NCI-H1930 (cell line): ENCODE results near the gene RADIL.

Source experiments
- DNase-seq, 2 experiments: peaks; one replicate each; lab custom pipeline; 2025; lab: John Stamatoyannopoulos, UW

The RADIL gene

DNA sequence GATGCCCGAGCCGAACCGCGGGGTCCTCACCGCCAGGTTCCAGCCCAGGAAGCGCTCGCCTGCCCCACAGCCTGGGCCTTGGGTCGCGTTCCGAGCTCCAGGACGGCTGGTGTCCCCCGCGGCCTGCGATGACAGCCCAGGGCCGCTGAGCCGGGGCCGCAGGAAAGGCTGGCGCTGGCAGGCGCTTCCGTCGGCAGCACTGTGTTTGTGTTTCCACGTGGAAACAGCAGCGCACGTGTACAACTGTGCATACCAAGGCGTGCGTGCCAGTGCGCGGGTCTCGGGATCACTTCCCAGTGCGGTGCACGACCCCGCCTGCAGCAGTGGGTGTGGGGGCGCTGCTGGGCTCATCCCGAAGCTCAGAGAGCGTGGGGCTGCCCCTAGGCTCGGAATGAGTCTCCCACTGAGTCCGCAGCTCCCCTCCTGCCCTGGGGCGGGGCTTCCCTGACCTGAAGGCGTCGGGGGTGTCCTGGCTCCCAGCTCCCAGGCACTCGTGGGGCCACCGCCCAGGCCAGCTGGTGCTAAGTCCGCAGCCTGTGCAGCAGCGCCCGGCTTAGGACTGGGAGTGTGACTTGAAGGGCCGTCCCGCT lies 90.9 kb downstream of the RADIL start:
- DNase-seq, result no peak

DNA sequence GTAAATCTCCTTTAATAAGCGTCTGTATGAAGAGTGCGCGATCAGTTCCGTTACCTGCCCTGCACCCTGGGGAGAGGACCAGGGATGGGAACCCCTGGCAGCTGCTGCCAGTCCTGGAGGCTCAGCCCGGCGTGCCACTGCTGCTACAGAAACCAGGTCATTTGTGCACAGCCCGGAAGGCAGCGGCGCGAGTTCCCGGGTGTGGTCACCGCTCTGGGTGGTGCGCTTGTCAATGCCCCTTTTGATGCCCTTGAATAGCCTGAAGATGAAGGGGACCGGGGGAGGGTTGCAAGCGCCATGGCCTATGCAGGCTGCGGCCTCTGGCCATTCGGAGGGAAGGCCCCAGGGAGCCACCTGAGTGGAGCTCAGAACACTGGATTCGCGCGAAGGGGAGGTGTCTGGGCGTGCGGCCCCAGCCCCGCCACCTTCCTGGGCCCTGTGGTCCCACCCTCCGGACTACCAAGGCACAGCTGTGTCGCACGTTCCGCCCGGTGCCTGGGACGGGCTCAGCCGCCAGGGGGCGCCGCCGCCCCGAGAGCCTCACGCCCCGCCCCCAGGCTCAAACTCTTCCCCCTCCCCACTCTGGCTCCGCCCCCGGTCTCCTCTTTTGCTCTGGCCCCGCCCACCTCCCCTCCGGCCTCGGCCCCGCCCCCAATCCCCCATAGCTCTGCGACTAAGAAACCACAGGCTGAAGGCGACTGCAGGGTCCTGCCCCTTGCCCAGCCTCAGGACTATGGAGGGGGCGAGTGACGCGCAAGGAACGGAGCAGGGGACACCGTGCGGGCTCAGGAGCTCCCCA lies 91.6 kb downstream of the RADIL start:
- peak in 1 of 2 experiments; percentile 26 for DNase-seq

DNA sequence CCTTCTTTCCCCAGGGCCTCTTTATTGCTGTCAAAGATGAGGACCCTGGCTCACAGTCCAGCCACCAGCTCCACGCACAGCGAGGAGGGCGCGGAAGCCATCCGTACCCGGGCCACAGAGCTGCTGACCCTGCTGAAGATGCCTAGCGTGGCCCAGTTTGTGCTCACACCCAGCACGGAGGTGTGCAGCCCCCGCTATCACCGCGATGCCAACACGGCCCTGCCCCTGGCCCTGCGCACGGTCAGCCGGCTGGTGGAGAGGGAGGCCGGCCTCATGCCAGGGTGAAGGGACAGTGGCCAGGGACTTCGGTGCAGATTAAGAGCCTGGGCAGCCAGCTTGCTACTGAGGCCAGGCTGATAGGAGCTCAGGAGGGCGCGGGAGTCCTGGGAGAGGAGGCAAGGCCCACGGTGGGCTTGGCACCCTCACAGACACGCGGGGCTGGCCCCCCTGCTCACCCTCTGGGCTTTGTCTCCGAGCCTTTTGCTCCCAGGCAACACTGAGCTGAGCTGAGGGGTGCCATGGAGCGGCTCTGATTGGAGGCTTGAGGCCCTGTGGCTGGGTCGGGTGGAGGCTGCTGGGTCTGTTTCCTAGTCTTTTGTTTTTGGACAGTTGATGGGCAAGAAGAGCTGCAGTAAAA lies 92.3 kb downstream of the RADIL start:
- DNase-seq, result no peak

DNA sequence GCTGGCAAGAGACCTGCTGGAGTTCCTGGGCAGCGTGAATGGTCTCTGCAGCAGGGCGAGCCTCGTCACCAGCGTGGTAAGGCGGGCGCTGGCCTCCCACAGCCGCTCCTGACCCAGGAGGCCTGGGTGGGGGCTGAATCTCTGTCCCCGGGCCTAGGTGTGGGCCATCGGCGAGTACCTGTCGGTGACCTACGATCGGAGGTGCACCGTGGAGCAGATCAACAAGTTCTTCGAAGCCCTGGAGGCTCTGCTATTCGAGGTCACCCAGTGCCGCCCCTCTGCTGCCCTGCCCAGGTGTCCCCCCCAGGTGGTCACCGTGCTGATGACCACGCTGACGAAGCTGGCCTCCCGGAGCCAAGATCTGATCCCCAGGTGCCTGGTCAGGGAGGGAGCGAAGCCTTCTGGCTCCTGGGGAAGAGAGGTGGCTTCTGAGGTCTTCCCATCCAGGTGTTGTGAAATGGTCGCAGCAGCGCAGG lies 93.0 kb downstream of the RADIL start:
- no peak for DNase-seq

DNA sequence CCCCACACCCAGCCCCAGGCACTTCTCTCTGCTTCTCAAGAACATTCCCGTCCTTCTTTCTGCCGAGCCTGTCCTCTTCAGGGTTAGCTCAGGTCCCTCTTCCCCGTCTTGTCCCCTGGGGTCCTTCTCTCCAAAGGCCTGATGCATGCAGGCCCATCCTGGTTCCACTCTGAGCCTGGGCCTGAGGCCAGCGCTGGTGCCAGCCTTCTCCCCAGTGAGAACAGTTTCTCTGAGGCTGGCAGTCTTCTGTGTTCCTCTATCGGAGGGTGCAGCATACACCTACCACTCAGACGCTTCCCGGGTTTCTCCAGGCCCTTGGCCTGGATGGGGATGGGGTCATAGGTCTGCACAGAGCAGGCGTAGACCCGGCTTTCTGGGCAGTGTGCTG lies 93.4 kb downstream of the RADIL start:
- no peak for DNase-seq

DNA sequence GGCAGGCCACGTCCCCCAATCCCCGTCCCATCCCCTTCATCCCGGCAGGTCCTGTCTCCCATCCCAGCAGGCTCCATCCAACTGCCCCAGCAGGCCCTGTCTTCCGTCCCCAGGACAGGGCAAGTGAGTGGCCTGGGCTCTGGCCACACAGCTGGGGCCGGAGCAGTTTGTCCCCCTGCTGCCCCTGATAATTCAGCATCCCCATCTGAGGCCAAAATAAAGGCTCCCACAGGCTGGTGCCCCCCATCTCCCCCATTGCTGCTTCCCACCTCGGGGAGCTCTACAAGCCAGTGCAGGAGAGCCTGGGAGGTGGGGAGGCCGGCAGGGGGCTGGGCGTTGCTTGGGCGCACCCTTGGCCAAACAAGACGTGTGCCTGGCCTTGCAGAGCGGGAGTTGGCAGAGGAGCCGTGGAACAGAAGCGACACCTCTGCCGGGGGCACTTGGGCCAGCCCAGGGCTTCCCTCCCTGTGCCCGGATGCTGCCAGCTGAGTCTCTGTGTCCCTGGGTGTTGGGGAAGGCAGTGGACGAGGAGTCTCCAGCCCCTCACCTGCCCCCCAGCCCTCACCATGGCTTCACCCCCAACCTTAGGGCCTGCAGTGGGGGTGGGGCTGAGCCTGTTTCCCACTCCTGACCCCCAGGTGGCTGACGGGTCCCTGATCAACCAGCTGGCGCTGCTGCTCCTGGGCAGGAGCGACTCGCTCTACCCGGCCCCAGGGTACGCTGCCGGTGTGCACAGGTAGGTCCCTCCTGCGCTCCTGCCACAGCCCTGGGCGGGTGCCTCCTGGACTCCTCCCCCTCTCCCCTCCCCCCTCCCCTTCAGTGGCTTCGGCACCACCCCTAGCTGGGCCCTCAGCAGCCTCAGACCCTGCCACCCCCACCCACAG lies 94.1 kb downstream of the RADIL start:
- DNase-seq, result no peak

DNA sequence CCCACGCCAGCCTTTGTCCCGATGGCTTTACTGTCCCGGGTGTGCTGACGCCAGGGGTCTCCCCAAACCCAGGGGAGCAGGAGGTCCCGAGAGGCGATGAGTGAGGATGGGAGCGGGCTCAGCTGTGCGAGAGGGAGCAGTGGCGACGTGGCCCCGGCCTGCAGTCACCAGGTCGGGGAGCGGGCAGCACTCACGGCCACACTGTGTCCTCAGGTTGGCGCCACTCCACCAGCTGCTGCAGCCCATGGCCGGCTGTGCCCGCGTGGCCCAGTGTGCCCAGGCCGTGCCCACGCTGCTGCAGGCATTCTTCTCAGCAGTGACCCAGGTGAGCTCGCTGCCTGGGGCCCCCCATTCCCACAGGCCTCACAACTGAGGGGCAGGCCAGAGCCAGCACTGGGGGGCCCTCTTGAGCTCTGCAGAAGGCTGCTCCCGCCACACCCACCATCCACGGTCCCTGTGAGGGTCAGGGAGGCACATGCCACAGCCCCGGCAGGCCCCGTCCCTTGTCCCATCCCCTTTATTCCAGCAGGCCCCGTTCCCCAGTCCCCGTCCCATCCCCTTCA lies 94.8 kb downstream of the RADIL start:
- DNase-seq, result no peak

DNA sequence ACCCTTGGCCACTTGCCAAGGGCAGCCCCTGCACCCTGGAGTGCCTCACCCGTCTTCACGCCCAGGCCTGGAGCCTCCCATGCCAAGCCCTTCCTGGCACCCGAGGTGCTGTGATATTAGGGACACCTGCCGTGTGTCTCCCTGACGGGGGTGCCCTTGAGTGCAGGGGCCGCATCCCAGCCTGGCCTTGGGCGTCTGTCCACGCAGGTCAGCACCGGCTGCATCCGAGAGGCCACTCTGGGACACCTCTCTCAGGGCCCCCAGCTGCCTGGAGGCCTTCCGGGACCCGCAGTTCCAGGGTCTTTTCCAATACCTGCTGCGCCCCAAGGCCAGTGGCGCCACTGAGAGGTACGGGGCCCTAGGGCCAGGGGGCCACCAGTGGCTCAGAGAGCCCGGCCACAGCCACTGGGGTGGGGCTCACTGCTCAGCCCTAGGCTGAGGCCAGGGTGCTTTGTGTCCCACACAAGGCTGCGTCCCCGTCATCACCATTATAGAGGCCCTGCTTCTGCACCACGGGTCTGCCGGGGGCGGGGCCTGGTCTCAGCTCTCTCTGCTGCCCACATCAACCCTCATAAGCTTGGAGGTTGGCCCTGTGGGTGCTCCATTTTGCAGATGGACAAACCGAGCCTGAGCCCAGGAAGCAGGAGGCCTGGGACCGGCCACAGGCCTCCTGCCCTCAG lies 95.4 kb downstream of the RADIL start:
- DNase-seq, result no peak

DNA sequence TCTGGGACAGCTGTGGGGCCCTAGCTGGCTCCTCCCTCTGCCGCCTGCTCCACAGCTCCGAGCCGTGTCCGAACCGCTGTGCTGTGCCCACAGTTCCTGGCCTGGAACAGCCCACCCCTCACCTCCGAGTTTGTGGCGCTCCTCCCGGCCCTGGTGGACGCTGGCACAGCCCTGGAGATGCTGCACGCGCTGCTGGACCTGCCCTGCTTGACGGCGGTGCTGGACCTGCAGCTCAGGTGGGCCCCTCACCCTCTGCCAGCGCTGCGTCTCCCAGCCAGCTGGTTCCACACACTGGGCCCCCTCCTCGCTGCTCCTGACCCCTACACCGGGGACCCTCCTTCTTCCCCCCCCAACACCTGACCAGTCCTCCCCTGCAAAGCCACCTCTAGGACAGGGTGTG lies 96.0 kb downstream of the RADIL start:
- no peak for DNase-seq

DNA sequence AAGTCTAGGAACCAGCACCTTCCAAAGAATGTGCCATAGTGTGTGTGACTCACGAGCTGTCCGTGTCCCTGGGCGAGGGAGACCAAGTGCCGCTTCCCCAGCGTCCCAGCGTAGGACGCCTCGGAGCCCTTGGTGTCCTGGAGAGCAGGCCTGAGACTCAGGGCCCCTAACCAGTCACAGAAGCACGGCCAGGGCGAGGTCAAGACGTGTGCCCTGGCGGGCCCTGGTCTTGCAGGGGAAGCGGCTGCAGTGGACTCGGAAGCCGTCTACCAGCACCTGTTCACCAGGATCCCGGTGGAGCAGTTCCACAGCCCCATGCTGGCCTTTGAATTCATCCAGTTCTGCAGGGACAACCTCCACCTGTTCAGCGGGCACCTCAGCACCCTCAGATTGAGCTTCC lies 97.5 kb downstream of the RADIL start:
- no peak for DNase-seq

DNA sequence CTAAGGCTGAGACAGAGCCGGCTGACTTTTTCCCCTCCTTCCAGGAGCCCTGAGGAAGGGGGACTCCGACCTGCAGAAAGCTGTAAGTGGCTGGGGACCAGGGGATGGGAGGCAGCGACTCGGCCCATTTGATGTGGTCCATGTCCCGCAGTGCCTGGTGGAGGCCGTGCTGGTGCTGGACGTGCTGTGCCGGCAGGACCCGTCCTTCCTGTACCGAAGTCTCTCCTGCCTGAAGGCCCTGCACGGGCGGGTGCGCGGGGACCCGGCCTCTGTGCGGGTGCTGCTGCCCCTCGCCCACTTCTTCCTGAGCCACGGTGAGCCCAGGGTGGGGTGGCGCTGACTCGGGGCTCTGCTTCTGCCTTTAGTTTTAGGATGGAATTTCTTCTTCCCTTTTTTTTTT lies 98.1 kb downstream of the RADIL start:
- no peak for DNase-seq

DNA sequence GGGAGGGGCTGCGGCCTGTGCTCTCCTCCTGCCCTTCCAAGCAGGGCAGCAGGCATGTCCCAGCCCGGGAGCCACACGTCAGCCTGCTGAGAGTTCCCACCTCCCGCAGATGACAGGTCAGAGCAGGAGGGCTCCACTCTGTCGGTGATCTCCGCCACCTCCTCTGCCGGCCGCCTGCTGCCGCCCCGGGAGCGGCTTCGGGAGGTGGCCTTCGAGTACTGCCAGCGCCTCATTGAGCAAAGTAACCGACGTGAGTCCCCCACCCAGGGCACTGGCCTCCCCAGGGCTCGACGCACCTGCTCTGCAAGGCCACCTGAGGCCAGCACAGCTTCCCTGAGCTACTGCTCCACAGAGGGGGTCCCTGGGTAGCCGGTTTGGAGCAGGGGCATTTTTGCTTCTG lies 98.7 kb downstream of the RADIL start:
- no peak for DNase-seq

DNA sequence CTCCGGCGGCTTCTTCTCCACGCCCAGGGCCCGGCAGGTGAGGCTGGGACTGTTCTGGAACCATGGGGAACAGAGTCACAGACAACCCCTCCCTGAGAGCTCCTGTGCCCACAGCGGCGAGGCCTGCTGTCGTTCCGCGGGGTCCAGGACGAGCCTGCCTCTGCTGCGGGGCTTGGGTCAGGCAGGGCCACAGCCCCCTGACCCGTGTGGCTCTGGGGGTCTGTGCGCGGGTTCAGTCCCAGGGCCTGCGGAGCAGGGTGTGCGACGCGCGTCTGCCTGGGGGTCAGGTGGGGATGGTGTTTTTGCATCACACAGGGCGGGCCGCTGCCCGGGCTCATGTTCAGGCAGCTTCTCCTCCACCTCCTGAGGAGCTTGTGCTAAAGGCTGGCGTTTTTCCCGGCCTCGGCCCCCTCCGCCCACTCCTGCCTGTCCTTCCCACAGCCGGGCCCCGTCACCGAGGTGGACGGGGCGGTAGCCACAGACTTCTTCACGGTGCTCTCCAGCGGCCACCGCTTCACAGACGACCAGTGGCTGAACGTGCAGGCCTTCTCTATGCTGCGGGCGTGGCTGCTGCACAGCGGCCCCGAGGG lies 99.7 kb downstream of the RADIL start:
- DNase-seq, result no peak

DNA sequence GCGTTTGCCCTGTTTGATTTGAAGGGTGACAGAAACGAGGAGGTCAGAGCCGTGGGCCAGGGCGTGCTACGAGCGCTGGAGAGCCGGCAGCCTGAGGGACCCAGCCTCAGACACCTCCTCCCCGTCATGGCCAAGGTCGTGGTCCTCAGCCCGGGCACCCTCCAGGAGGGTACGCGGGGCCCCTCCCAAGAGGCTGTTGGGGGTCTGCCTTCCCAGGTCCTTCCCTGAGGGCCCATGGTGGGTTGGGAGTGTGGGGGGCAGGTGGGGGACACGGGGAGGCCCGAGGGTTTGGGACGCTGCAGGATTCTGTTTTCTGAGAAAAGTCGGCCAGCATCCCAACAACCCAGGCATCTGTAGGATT lies 100.2 kb downstream of the RADIL start:
- no peak for DNase-seq

DNA sequence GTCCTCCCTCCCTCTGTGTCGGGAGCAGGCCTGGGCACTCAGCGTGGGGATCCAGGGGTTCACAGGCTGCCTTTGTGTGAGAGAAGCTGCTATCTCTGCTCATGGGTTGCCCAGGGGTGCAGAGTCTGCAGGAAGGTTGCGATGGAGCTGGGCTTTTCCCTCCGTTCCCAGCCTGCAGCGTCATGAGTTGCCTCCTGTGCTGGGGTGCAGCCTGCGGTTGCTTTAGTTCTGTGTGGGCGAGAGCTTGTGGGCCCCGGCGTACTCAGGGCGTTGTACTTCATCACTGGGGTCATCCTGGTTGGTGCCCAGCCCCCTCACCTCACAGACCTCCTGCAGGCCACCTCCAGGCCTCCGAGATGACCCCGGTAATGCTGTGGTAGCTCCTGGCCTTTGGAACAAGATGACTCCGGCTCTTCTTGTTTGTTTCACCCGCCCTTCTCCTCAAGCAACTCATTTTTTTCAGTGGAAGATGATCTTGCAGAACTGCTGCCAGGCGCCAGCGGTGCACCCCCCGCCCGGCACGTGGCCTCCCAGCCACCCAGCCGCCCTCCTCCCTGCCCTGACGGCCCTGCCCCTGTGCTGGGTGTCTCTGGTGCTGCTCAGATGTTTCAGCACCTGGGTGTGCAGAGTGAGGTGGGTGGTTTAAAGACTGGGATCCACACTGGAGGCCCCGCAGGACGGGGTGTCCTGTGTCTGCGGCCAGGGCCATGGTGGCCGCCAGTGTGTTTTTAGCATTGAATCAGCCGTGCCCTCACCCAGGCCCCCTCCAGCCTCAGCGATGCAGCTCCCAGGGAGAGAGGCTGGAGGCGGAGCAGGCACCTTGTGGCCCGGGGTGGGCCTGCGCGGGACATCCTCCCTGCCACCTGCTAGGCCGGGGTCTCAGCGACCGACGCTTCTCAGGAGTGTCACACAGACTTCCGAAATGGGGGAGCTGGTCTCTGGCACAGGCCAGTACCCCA lies 100.9 kb downstream of the RADIL start:
- DNase-seq, result no peak

DNA sequence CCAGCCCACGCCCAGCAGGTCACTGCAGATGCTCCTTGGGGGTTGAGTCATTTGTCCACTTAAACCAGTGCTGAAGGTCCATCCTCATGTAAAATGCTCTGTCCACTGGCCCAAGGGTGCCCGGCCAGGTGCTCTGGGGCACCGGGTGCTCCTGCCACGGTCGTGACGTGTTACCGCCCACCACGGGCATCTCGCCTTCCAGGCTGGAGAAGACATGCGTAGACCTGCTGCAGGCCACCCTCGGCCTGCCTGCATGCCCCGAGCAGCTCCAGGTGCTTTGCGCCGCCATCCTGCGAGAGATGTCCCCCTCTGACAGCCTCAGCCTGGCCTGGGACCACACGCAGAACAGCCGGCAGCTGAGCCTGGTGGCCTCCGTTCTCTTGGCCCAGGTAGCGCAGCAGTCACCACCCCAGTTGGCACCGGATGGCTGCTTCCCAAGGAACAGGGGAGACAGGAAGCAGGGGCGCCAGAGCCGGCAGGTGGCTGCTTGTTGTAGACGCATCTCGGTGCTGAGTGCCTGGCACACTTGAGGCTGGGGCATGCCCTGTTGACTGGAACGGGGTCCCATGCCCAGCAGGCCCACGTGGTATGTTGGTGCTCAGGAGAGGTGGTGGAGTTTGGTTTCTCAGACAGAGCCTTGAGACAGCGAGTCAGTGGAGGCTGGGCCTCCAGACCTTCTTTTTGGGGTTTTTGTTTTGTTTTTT lies 102.0 kb downstream of the RADIL start:
- DNase-seq, result no peak

DNA sequence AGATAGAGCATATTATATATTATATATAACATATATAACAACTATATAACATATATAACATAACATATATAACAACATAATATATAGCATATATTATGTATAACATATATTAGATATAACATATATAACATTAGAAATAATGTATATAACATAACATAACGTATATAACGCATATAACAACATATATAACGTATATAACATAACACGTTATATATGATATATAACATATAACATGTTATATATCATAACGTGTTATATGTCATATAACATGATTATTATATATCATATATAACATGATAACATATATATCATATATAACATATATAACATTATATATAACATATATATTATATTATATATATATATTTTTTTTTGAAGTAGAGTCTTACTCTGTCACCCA lies 104.4 kb downstream of the RADIL start:
- no peak for DNase-seq

DNA sequence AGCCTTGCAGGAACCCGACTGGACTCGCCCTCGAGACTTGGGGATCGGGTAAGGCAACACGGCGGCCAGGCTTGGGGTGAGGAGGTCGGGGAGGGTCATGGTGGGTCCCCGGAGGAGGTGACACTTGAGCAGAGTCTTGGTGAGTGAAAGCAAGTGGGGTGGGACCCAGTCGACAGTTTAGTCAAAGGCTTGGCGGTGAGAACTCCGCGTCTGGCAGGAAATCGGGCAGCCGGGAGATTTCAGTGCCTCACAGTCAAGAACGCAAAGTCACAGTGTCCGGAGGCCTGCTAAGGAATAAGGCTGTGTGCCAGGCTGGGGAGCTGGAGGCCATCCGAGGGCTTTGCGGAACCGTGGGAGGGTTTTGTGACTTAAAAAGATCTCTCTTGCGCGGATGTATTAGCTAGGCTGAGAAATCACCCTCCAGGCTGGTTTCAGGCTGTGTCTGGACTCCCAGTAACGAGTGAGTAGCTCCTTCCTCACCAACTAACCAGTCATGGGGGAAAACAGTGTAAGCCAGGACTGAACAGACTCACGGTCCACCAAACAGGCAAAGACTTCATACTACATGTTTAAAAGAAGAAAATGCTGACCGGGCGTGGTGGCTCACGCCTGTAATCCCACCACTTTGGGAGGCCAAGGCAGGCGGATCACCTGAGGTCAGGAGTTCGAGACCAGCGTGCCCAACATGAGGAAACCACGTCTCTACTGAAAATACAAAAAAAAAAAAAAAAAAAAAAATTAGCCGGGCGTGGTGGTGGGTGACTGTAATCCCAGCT lies 107.5 kb downstream of the RADIL start:
- DNase-seq, result no peak
